MM.1S (cell line): ENCODE results near the gene RASL10B.

Experiments used
- EZH2phosphoT487 ChIP-seq: fragments of 300-600 bp; sonication (generic); IDR thresholded peaks from 2 replicates; pipeline ENCODE4 v1.6.1; 2018; ENCODE audit warnings: antibody characterized with exemption, low read length
- TF ChIP-seq, protein P1 (sequence below): fragments of 300-600 bp; sonication (generic); IDR thresholded peaks from 2 replicates; pipeline ENCODE4 v1.5.1; 2016; ENCODE audit warnings: antibody characterized with exemption, low read length, mixed read lengths

DNA sequence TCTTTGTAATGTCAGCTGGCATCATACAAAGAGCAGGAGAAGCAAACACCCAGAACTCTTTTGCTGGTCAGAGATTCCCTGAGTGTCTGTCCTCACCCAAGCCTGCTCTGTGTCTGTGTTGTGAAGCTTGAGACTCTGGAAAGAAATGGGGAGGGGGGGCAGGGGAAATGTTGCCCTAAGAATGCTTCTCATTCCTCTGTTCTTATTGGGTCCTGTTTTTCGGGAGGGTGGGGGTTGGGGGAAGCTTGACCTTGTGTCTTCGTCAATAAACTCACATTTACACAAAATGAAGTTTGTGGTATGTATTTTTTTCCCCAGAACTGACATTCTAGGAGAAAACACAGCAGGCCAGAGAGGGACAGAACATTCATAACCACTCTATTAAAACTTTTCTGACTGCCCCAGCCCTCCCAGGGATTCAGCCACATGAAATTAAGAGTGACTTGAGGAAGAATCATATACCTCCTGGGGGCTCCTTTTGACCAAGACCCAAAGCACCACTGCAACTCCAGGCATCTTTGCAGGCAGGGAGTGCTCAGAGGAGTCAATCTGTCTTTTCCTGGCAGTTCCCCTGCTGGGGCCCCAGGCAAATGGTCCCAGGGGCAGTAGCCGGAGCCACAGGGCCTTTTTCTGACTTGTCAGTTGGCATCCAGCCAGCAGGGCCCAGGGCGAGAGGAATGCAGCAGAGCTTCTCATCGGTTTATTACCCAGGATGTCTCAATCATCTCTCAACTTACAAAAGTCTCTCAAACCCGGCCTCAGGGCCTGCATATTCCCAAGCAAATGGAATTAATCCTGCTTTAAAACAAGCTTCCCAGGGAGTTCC, 5.1 kb upstream of the RASL10B start:
- TF ChIP-seq, protein P1, sequence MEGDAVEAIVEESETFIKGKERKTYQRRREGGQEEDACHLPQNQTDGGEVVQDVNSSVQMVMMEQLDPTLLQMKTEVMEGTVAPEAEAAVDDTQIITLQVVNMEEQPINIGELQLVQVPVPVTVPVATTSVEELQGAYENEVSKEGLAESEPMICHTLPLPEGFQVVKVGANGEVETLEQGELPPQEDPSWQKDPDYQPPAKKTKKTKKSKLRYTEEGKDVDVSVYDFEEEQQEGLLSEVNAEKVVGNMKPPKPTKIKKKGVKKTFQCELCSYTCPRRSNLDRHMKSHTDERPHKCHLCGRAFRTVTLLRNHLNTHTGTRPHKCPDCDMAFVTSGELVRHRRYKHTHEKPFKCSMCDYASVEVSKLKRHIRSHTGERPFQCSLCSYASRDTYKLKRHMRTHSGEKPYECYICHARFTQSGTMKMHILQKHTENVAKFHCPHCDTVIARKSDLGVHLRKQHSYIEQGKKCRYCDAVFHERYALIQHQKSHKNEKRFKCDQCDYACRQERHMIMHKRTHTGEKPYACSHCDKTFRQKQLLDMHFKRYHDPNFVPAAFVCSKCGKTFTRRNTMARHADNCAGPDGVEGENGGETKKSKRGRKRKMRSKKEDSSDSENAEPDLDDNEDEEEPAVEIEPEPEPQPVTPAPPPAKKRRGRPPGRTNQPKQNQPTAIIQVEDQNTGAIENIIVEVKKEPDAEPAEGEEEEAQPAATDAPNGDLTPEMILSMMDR, result no peak
- no peak for TF ChIP-seq EZH2phosphoT487
